K562 (cell line): ENCODE data around the gene TTC31. TPM values are rescaled to one million over a fixed set of nuclear protein-coding genes. Genes with fewer than 3 reads are reported as not detected.

Experiments
- CBX3 ChIP-seq, 2 experiments: IDR thresholded peaks; 1 replicate in 1 of 2; 2 replicates in 1 of 2; pipeline ENCODE4 v1.6.1; 2012; ENCODE audit warnings: inconsistent platforms in 2 of 2, low read length in 2 of 2, borderline replicate concordance in 1 of 2, control low read depth in 1 of 2
- FIP1L1 ChIP-seq: fragments of 200-400 bp; formaldehyde crosslinking; IDR thresholded peaks from 2 replicates; pipeline ENCODE4 v1.6.1; 2018; ENCODE audit warnings: mild to moderate bottlenecking, low read depth, low read length; ENCODE audit not compliant: poor library complexity, severe bottlenecking
- polyA plus RNA-seq, 8 experiments: library from polyadenylated mRNA; depleted of rRNA in 4 of 8; stranded (reverse) in 5 of 8; unstranded in 3 of 8; fragments of >200 nt; fragmentation: Nextera tagmentation in 2 of 8; fragmentation: Illumina TruSeq in 1 of 8; extraction: Ambion mirVana in 2 of 8; extraction: Trizol in 1 of 8; gene quantifications; 2 replicates each; pipeline versions ENCODE4 v1.2.1 to v1.2.3, GENCODE V29; 2011 to 2014; ENCODE audit warnings: inconsistent platforms in 1 of 8, missing spikeins in 1 of 8
- total RNA-seq, 7 experiments: library from RNA; depleted of rRNA in 6 of 7; stranded (reverse); fragments of >200 nt in 6 of 7; fragmentation: Illumina TruSeq in 2 of 7; extraction: Trizol in 2 of 7; gene quantifications; 2 replicates each; pipeline versions ENCODE4 v1.2.1 to v1.2.3, GENCODE V29; 2011 to 2021; ENCODE audit warnings: low replicate concordance in 1 of 7
- TF ChIP-seq, protein P1 (sequence below), 2 experiments: fragments of 450-650 bp in 1 of 2; sonication (generic) in 1 of 2; formaldehyde crosslinking in 1 of 2; IDR thresholded peaks; 2 replicates each; pipeline versions ENCODE4 v1.7.1 to v1.9.0; 2016 to 2022; ENCODE audit warnings: inconsistent platforms in 1 of 2, mild to moderate bottlenecking in 1 of 2, missing genetic modification reagents in 1 of 2
- TF ChIP-seq, protein P2 (sequence below): fragments of 450-650 bp; IDR thresholded peaks from 2 replicates; pipeline ENCODE4 v1.6.1; 2016; ENCODE audit warnings: mild to moderate bottlenecking, moderate library complexity

TTC31 gene
- total and polyA plus RNA-seq, 9 of the 15 experiments (the other 6 are each of a cell fraction or from before 2014, with no cell fraction given), result 4.7 to 30.5 (median 15.9) TPM

DNA sequence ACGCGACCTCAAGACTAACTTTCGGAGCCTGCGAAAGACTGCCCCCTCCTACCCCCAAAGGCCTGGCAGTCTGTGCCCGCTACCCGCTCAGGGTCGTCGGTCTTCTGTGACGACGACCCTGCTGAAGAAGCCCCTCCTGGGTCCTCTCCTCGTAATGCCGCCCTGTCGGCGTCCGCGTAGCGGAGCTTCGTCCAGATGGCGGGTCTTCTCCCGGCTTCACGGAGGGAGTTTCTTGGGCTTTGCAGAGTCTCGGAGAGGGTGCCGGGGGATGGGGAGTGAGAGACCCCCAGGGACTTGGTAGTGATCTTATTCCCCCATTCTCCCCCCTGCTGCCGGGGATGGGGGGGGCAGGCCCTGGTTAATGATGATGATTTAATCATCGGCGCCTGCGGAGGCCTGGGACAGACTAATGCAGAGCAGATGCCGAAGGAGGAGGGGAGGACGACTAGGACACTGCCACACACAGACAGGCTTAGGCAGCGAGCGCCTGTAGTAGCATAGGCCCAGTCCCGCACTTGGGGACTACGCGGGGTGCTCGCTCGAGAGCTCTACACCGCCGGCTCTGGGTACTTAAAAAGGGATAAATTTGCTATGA lies 25.1 kb downstream of the TTC31 start (continued):
- TF ChIP-seq, protein P1, sequence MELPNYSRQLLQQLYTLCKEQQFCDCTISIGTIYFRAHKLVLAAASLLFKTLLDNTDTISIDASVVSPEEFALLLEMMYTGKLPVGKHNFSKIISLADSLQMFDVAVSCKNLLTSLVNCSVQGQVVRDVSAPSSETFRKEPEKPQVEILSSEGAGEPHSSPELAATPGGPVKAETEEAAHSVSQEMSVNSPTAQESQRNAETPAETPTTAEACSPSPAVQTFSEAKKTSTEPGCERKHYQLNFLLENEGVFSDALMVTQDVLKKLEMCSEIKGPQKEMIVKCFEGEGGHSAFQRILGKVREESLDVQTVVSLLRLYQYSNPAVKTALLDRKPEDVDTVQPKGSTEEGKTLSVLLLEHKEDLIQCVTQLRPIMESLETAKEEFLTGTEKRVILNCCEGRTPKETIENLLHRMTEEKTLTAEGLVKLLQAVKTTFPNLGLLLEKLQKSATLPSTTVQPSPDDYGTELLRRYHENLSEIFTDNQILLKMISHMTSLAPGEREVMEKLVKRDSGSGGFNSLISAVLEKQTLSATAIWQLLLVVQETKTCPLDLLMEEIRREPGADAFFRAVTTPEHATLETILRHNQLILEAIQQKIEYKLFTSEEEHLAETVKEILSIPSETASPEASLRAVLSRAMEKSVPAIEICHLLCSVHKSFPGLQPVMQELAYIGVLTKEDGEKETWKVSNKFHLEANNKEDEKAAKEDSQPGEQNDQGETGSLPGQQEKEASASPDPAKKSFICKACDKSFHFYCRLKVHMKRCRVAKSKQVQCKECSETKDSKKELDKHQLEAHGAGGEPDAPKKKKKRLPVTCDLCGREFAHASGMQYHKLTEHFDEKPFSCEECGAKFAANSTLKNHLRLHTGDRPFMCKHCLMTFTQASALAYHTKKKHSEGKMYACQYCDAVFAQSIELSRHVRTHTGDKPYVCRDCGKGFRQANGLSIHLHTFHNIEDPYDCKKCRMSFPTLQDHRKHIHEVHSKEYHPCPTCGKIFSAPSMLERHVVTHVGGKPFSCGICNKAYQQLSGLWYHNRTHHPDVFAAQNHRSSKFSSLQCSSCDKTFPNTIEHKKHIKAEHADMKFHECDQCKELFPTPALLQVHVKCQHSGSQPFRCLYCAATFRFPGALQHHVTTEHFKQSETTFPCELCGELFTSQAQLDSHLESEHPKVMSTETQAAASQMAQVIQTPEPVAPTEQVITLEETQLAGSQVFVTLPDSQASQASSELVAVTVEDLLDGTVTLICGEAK (IDR thresholded peaks at IDR 0.05), result no peak
- TF ChIP-seq, protein P1 (CRISPR knock-in tag; IDR thresholded peaks at IDR 0.05), result no peak
- no peak for TF ChIP-seq FIP1L1
- TF ChIP-seq CBX3 (IDR thresholded peaks at IDR 0.05; ENCODE audit: borderline replicate concordance in 1 of 2, low read length in 2 of 2), result no peak
- TF ChIP-seq, protein P2, sequence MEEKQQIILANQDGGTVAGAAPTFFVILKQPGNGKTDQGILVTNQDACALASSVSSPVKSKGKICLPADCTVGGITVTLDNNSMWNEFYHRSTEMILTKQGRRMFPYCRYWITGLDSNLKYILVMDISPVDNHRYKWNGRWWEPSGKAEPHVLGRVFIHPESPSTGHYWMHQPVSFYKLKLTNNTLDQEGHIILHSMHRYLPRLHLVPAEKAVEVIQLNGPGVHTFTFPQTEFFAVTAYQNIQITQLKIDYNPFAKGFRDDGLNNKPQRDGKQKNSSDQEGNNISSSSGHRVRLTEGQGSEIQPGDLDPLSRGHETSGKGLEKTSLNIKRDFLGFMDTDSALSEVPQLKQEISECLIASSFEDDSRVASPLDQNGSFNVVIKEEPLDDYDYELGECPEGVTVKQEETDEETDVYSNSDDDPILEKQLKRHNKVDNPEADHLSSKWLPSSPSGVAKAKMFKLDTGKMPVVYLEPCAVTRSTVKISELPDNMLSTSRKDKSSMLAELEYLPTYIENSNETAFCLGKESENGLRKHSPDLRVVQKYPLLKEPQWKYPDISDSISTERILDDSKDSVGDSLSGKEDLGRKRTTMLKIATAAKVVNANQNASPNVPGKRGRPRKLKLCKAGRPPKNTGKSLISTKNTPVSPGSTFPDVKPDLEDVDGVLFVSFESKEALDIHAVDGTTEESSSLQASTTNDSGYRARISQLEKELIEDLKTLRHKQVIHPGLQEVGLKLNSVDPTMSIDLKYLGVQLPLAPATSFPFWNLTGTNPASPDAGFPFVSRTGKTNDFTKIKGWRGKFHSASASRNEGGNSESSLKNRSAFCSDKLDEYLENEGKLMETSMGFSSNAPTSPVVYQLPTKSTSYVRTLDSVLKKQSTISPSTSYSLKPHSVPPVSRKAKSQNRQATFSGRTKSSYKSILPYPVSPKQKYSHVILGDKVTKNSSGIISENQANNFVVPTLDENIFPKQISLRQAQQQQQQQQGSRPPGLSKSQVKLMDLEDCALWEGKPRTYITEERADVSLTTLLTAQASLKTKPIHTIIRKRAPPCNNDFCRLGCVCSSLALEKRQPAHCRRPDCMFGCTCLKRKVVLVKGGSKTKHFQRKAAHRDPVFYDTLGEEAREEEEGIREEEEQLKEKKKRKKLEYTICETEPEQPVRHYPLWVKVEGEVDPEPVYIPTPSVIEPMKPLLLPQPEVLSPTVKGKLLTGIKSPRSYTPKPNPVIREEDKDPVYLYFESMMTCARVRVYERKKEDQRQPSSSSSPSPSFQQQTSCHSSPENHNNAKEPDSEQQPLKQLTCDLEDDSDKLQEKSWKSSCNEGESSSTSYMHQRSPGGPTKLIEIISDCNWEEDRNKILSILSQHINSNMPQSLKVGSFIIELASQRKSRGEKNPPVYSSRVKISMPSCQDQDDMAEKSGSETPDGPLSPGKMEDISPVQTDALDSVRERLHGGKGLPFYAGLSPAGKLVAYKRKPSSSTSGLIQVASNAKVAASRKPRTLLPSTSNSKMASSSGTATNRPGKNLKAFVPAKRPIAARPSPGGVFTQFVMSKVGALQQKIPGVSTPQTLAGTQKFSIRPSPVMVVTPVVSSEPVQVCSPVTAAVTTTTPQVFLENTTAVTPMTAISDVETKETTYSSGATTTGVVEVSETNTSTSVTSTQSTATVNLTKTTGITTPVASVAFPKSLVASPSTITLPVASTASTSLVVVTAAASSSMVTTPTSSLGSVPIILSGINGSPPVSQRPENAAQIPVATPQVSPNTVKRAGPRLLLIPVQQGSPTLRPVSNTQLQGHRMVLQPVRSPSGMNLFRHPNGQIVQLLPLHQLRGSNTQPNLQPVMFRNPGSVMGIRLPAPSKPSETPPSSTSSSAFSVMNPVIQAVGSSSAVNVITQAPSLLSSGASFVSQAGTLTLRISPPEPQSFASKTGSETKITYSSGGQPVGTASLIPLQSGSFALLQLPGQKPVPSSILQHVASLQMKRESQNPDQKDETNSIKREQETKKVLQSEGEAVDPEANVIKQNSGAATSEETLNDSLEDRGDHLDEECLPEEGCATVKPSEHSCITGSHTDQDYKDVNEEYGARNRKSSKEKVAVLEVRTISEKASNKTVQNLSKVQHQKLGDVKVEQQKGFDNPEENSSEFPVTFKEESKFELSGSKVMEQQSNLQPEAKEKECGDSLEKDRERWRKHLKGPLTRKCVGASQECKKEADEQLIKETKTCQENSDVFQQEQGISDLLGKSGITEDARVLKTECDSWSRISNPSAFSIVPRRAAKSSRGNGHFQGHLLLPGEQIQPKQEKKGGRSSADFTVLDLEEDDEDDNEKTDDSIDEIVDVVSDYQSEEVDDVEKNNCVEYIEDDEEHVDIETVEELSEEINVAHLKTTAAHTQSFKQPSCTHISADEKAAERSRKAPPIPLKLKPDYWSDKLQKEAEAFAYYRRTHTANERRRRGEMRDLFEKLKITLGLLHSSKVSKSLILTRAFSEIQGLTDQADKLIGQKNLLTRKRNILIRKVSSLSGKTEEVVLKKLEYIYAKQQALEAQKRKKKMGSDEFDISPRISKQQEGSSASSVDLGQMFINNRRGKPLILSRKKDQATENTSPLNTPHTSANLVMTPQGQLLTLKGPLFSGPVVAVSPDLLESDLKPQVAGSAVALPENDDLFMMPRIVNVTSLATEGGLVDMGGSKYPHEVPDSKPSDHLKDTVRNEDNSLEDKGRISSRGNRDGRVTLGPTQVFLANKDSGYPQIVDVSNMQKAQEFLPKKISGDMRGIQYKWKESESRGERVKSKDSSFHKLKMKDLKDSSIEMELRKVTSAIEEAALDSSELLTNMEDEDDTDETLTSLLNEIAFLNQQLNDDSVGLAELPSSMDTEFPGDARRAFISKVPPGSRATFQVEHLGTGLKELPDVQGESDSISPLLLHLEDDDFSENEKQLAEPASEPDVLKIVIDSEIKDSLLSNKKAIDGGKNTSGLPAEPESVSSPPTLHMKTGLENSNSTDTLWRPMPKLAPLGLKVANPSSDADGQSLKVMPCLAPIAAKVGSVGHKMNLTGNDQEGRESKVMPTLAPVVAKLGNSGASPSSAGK, result 0 out of 2 replicates have a peak, but pooled peaks have one; percentile 31
